K562 (cell line): ENCODE data around the gene CCNYL1. TPM values are rescaled to one million over a fixed set of nuclear protein-coding genes. Genes with fewer than 3 reads are reported as not detected.

Experiments
- ATAC-seq: fragments of 200-7000 bp; cut with Tn5 transposase; 3 replicates; pipeline ENCODE4 v1.9.1; 2020; ENCODE audit warnings: moderate library complexity
- BruUV-seq: library from RNA; stranded (reverse); fragments of 400-500 nt; replicated peaks from 2 replicates; lab custom pipeline; 2021; lab: Mats Ljungman, UMichigan
- CTCF ChIA-PET: fragments of 300-600 bp; formaldehyde crosslinking; extraction: SDS; loops from one replicate; lab custom pipeline; 2021; ENCODE audit warnings: low intra/inter-chr PET ratio; lab: Yijun Ruan, JAX
- POLR2A ChIA-PET: fragments of 300-600, 350-650 bp; sonication (Branson Sonifier 250); formaldehyde crosslinking; extraction: SDS; loops from one replicate; lab custom pipeline; 2021; ENCODE audit warnings: antibody characterized with exemption, inconsistent platforms; lab: Yijun Ruan, JAX
- DNase-seq, 4 experiments: peaks; one replicate each; pipeline versions ENCODE4 v3.0.0 to v3.0.0-alpha.2; 2011 to 2018; ENCODE audit warnings: low spot score in 3 of 4, mixed read lengths in 3 of 4; ENCODE audit errors: extremely low read depth in 1 of 4
- FAIRE-seq: peaks from 2 replicates; lab custom pipeline; 2011; peaks lifted over from hg19 to GRCh38; lab: Jason Lieb, UNC
- H2AFZ ChIP-seq: 2 replicates; pipeline ENCODE4 v1.6.0; 2011; ENCODE audit warnings: low read depth, low read length, control low read depth, inconsistent platforms
- H3K27ac ChIP-seq: fragments of 200-600 bp; 3 replicates; pipeline ENCODE4 v1.8.0; 2011; ENCODE audit warnings: low read depth, mild to moderate bottlenecking, control low read depth, inconsistent platforms, low read length, moderate library complexity, mixed read lengths; ENCODE audit errors: extremely low read depth
- H3K27me3 ChIP-seq, 2 experiments: fragments of 300-600 bp in 1 of 2; 2 replicates in 1 of 2; 3 replicates in 1 of 2; pipeline versions ENCODE4 v1.6.0 to v1.8.0; 2011; ENCODE audit warnings: inconsistent platforms in 2 of 2, low read length in 2 of 2, mild to moderate bottlenecking in 1 of 2, mixed read lengths in 1 of 2, moderate library complexity in 1 of 2; ENCODE audit not compliant: control insufficient read depth in 2 of 2, insufficient read depth in 2 of 2
- H3K36me3 ChIP-seq: fragments of 300-600 bp; 3 replicates; pipeline ENCODE4 v1.8.0; 2011; ENCODE audit warnings: mild to moderate bottlenecking, low read length, inconsistent platforms; ENCODE audit not compliant: control insufficient read depth, insufficient read depth
- H3K4me1 ChIP-seq, 2 experiments: fragments of 200-600 bp in 1 of 2; replicated peaks in 1 of 2; 2 replicates in 1 of 2; 3 replicates in 1 of 2; pipeline versions ENCODE4 v1.5.1 to v1.8.0; 2011; ENCODE audit warnings: inconsistent platforms in 2 of 2, low read length in 2 of 2, mild to moderate bottlenecking in 1 of 2, mixed read lengths in 1 of 2, moderate library complexity in 1 of 2; ENCODE audit not compliant: control insufficient read depth in 2 of 2, insufficient read depth in 2 of 2
- H3K4me2 ChIP-seq: 2 replicates; pipeline ENCODE4 v1.6.1; 2011; ENCODE audit warnings: low read length, control low read depth, inconsistent platforms, mixed read lengths; ENCODE audit not compliant: insufficient read depth
- H3K4me3 ChIP-seq: fragments of 200-600 bp; sonication (generic), shearing (Covaris generic); 2 replicates; pipeline ENCODE4 v1.5.1; 2016; ENCODE audit warnings: control low read depth, inconsistent platforms
- H3K79me2 ChIP-seq: fragments of 200-600 bp; 3 replicates; pipeline ENCODE4 v1.8.0; 2011; ENCODE audit warnings: low read length, inconsistent platforms; ENCODE audit not compliant: control insufficient read depth, insufficient read depth
- H3K9ac ChIP-seq, 2 experiments: 2 replicates each; pipeline versions ENCODE4 v1.6.0 to v1.6.1; 2011; ENCODE audit warnings: low read depth in 2 of 2, low read length in 2 of 2, control low read depth in 1 of 2, inconsistent platforms in 1 of 2, mild to moderate bottlenecking in 1 of 2, mixed read lengths in 1 of 2; ENCODE audit not compliant: insufficient read depth in 1 of 2
- H3K9me1 ChIP-seq: one replicate; pipeline ENCODE4 v1.6.0; 2011; ENCODE audit warnings: inconsistent platforms, mild to moderate bottlenecking, low read length, moderate library complexity; ENCODE audit not compliant: control insufficient read depth, insufficient read depth
- H3K9me3 ChIP-seq: replicated peaks from 2 replicates; pipeline ENCODE4 v1.5.1; 2011; ENCODE audit warnings: low read depth, low read length, inconsistent platforms; ENCODE audit not compliant: control insufficient read depth, insufficient read depth
- H4K20me1 ChIP-seq: replicated peaks from 2 replicates; pipeline ENCODE4 v1.6.1; 2011; ENCODE audit warnings: low read length, inconsistent platforms, mixed read lengths; ENCODE audit not compliant: control insufficient read depth, insufficient read depth
- ARID2 ChIP-seq: fragments of 450-650 bp; IDR thresholded peaks from 2 replicates; pipeline ENCODE4 v1.6.1; 2017; ENCODE audit warnings: antibody characterized with exemption, mild to moderate bottlenecking
- ATF7 ChIP-seq: fragments of 450-650 bp; IDR thresholded peaks from 2 replicates; pipeline ENCODE4 v1.7.1; 2014; ENCODE audit warnings: mild to moderate bottlenecking, moderate library complexity
- CC2D1A ChIP-seq: fragments of 450-650 bp; IDR thresholded peaks from 2 replicates; pipeline ENCODE4 v1.6.1; 2017; ENCODE audit warnings: mild to moderate bottlenecking
- CTCF ChIP-seq, 3 experiments: IDR thresholded peaks in 2 of 3; conservative IDR thresholded peaks in 1 of 3; 2 replicates each; pipeline ENCODE4 v1.5.1; 2011 to 2012; ENCODE audit warnings: low read length in 3 of 3, mild to moderate bottlenecking in 3 of 3, control low read depth in 2 of 3, improper control_type of control experiment in 1 of 3, inconsistent platforms in 1 of 3, low read depth in 1 of 3, mixed read lengths in 1 of 3, moderate library complexity in 1 of 3; ENCODE audit not compliant: insufficient read depth in 2 of 3
- KHSRP ChIP-seq: fragments of 450-650 bp; IDR thresholded peaks from 2 replicates; pipeline ENCODE4 v1.6.1; 2017
- MAZ ChIP-seq, 2 experiments: fragments of 450-650 bp in 1 of 2; sonication (generic) in 1 of 2; formaldehyde crosslinking; IDR thresholded peaks in 1 of 2; conservative IDR thresholded peaks in 1 of 2; 2 replicates each; pipeline versions ENCODE4 v1.4.0 to v1.5.0; 2020; ENCODE audit warnings: mild to moderate bottlenecking in 1 of 2, missing genetic modification reagents in 1 of 2
- NEUROD1 ChIP-seq: fragments of 150-350 bp; IDR thresholded peaks from 2 replicates; pipeline ENCODE4 v1.6.1; 2014; ENCODE audit warnings: borderline replicate concordance, low read length, low read depth; ENCODE audit not compliant: partially characterized antibody
- NFE2 ChIP-seq: IDR thresholded peaks from 2 replicates; pipeline ENCODE4 v1.6.1; 2014; ENCODE audit warnings: antibody characterized with exemption, low read depth
- NFXL1 ChIP-seq: fragments of 450-650 bp; formaldehyde crosslinking; IDR thresholded peaks from 2 replicates; pipeline ENCODE4 v1.4.0; 2021; ENCODE audit warnings: mild to moderate bottlenecking
- NKRF ChIP-seq: fragments of 450-650 bp; IDR thresholded peaks from 2 replicates; pipeline ENCODE4 v1.6.1; 2016; ENCODE audit warnings: borderline replicate concordance
- RAD21 ChIP-seq, 2 experiments: fragments of 250-450 bp in 1 of 2; fragments of 450-650 bp in 1 of 2; sonication (Bioruptor Pico) in 1 of 2; formaldehyde crosslinking in 1 of 2; IDR thresholded peaks in 1 of 2; conservative IDR thresholded peaks in 1 of 2; 2 replicates each; pipeline versions ENCODE4 v1.4.0 to v1.8.0; 2020 to 2022; ENCODE audit warnings: mild to moderate bottlenecking in 2 of 2, moderate library complexity in 1 of 2
- SIX5 ChIP-seq, 2 experiments: IDR thresholded peaks; 2 replicates each; pipeline ENCODE4 v1.6.1; 2011; ENCODE audit warnings: low read length in 2 of 2, borderline replicate concordance in 1 of 2, low read depth in 1 of 2, mild to moderate bottlenecking in 1 of 2, moderate library complexity in 1 of 2; ENCODE audit not compliant: insufficient read depth in 1 of 2
- SNAPC5 ChIP-seq: fragments of 250-450 bp; sonication (Bioruptor Pico); IDR thresholded peaks from 2 replicates; pipeline ENCODE4 v1.8.0; 2021; ENCODE audit warnings: moderate library complexity, mild to moderate bottlenecking, inconsistent platforms
- SP1 ChIP-seq: sonication (generic); formaldehyde crosslinking; IDR thresholded peaks from 2 replicates; pipeline ENCODE4 v1.8.1; 2022; ENCODE audit warnings: mild to moderate bottlenecking, missing genetic modification reagents
- WGBS: fragments of 100-300 bp; shearing (Covaris generic); methylation state at CpG from one replicate; pipeline ENCODE4 v1.1.6; 2016; ENCODE audit warnings: low coverage, mixed read lengths; ENCODE audit not compliant: insufficient coverage; ENCODE audit errors: missing lambda C conversion rate; 5-methylcytosine and 5-hydroxymethylcytosine counted together
- in situ Hi-C: fragments of 300-500 bp; cut with MboI; formaldehyde crosslinking; loops from 4 replicates; pipeline ENCODE4 v1.15.0; 2018; ENCODE audit warnings: inconsistent platforms, mixed read lengths
- intact Hi-C: fragments of 100-400 bp; cut with micrococcal nuclease; formaldehyde crosslinking; loops from 2 replicates; pipeline ENCODE4 v1.14.2; 2022
- polyA plus RNA-seq, 8 experiments: library from polyadenylated mRNA; depleted of rRNA in 4 of 8; stranded (reverse) in 5 of 8; unstranded in 3 of 8; fragments of >200 nt; fragmentation: Nextera tagmentation in 2 of 8; fragmentation: Illumina TruSeq in 1 of 8; extraction: Ambion mirVana in 2 of 8; extraction: Trizol in 1 of 8; gene quantifications; 2 replicates each; pipeline versions ENCODE4 v1.2.1 to v1.2.3, GENCODE V29; 2011 to 2014; ENCODE audit warnings: inconsistent platforms in 1 of 8, missing spikeins in 1 of 8
- total RNA-seq, 7 experiments: library from RNA; depleted of rRNA in 6 of 7; stranded (reverse); fragments of >200 nt in 6 of 7; fragmentation: Illumina TruSeq in 2 of 7; extraction: Trizol in 2 of 7; gene quantifications; 2 replicates each; pipeline versions ENCODE4 v1.2.1 to v1.2.3, GENCODE V29; 2011 to 2021; ENCODE audit warnings: low replicate concordance in 1 of 7
- TF ChIP-seq, protein P1 (sequence below): fragments of 450-650 bp; formaldehyde crosslinking; IDR thresholded peaks from 2 replicates; pipeline ENCODE4 v1.4.0; 2020; ENCODE audit warnings: mild to moderate bottlenecking, moderate library complexity

The CCNYL1 gene
- total and polyA plus RNA-seq, 9 of the 15 experiments (the other 6 are each of a cell fraction or from before 2014, with no cell fraction given) = 1.9 to 7.5 (median 4.7) TPM

- peak; percentile 96 for ATAC-seq
- intact Hi-C loops (loop anchor here (1.0 to 5.0 kb wide), 5 partner anchors 119 to 326 kb away; partner anchors contain the start of gene METTL21A), in situ Hi-C loops (loop anchor here (5.0 kb wide), 1 partner anchor 281 kb away; the partner anchor contains the start of gene PLEKHM3)
- Histone ChIP-seq H3K4me2 (no peak overlapping the region), H3K27ac (no peak overlapping the region), H3K4me1 (peaks cover 2 to 5% of the 10 kb centered on the region in 2 experiments; a peak in 2 of 5 replicates), H3K9me1 (no peaks in the 10 kb centered on the region), H3K36me3 (no peaks in the 10 kb centered on the region), H3K4me3 (no peak overlapping the region), H3K79me2 (no peaks in the 10 kb centered on the region), H3K27me3 (no peaks in the 10 kb centered on the region), H2AFZ (no peak overlapping the region), H3K9ac (no peak overlapping the region), H4K20me1 (no peaks in the 10 kb centered on the region), H3K9me3 (no peaks in the 10 kb centered on the region)
- peak; percentile 83 for FAIRE-seq
- POLR2A ChIA-PET = interaction anchor here (0.6 to 1.5 kb wide), 10 partner anchors 9 to 326 kb away, joined by 3 to 6 read pairs (median 3); partner anchors contain the start of gene PLEKHM3
- no TSS peak for BruUV-seq
- CTCF ChIA-PET = interaction anchor here (0.6 to 1.9 kb wide), 5 partner anchors 23 to 326 kb away, joined by 3 to 13 read pairs (median 8); no protein-coding TSS in a partner anchor
- 10% methylated on average over 1 of the region's 1 CpG for WGBS
- DNase-seq = peak; percentile 45 to 76 (median 50)
- TF ChIP-seq, protein P1, sequence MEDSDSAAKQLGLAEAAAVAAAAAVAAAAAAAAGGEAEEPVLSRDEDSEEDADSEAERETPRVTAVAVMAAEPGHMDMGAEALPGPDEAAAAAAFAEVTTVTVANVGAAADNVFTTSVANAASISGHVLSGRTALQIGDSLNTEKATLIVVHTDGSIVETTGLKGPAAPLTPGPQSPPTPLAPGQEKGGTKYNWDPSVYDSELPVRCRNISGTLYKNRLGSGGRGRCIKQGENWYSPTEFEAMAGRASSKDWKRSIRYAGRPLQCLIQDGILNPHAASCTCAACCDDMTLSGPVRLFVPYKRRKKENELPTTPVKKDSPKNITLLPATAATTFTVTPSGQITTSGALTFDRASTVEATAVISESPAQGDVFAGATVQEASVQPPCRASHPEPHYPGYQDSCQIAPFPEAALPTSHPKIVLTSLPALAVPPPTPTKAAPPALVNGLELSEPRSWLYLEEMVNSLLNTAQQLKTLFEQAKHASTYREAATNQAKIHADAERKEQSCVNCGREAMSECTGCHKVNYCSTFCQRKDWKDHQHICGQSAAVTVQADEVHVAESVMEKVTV (CRISPR knock-in tag) = peak; percentile 93
- TF ChIP-seq RAD21 (CRISPR knock-in tag; conservative IDR thresholded peaks at IDR 0.05 in 1 of 2, IDR thresholded peaks at IDR 0.05 in 1 of 2) (peak; percentile 95 to 97), ATF7 (no peak), SNAPC5 (CRISPR knock-in tag) (no peak), MAZ (CRISPR knock-in tag; conservative IDR thresholded peaks at IDR 0.05 in 1 of 2, IDR thresholded peaks at IDR 0.05 in 1 of 2) (0 out of 4 replicates have a peak, but pooled peaks of 1 of the 2 experiments have one; percentile 20), SP1 (CRISPR knock-in tag) (0 out of 2 replicates have a peak, but pooled peaks have one; percentile 22), NFE2 (no peak), CC2D1A (0 out of 2 replicates have a peak, but pooled peaks have one; percentile 23), CTCF (IDR thresholded peaks at IDR 0.05 in 2 of 3, conservative IDR thresholded peaks at IDR 0.05 in 1 of 3; ENCODE audit: insufficient read depth in 2 of 3, low read depth in 1 of 3, low read length in 3 of 3) (peak; percentile 82 to 91 (median 82)), NFXL1 (CRISPR knock-in tag) (no peak), ARID2 (peak; percentile 92), SIX5 (IDR thresholded peaks at IDR 0.05; ENCODE audit: borderline replicate concordance in 1 of 2, insufficient read depth in 1 of 2, low read depth in 1 of 2, low read length in 2 of 2) (no peak), KHSRP (no peak), NKRF (no peak), NEUROD1 (no peak)
Measured at GRCh38 chr2:207746131-207746530, 34.7 kb downstream of the CCNYL1 start.
